Trophoblast cell (in vitro differentiated cells and primary cell): ENCODE data around the gene CRYBG2.
"Not testable (repeated sequence)": the region's sequence is repeated elsewhere in the genome, so short reads cannot be mapped to it uniquely, and the experiment has no call there.

Source experiments
- DNase-seq, 2 donors: peaks; one replicate each; pipeline ENCODE4 v3.0.0-alpha.2; 2016
- H2AFZ ChIP-seq: 2 replicates; pipeline ENCODE4 v1.6.1; 2013; ENCODE audit warnings: low read length, moderate library complexity, mild to moderate bottlenecking; ENCODE audit not compliant: insufficient read depth, poor library complexity
- H2AK5ac ChIP-seq: 2 replicates; pipeline ENCODE4 v1.6.1; 2013; ENCODE audit warnings: mild to moderate bottlenecking, low read length
- H2BK120ac ChIP-seq: 2 replicates; pipeline ENCODE4 v1.6.1; 2013; ENCODE audit warnings: low read length, mild to moderate bottlenecking, moderate library complexity; ENCODE audit not compliant: insufficient read depth, poor library complexity
- H2BK12ac ChIP-seq: 2 replicates; pipeline ENCODE4 v1.6.1; 2013; ENCODE audit warnings: mild to moderate bottlenecking, low read length, moderate library complexity
- H2BK5ac ChIP-seq: 2 replicates; pipeline ENCODE4 v1.6.1; 2013; ENCODE audit warnings: low read length, low read depth, moderate library complexity, mild to moderate bottlenecking; ENCODE audit not compliant: poor library complexity
- H3K14ac ChIP-seq: 2 replicates; pipeline ENCODE4 v1.6.1; 2013; ENCODE audit warnings: mild to moderate bottlenecking, low read length
- H3K18ac ChIP-seq: 2 replicates; pipeline ENCODE4 v1.6.1; 2013; ENCODE audit warnings: mild to moderate bottlenecking, low read length
- H3K23ac ChIP-seq: 2 replicates; pipeline ENCODE4 v1.6.1; 2013; ENCODE audit warnings: low read length
- H3K27ac ChIP-seq: 2 replicates; pipeline ENCODE4 v1.5.1; 2013; ENCODE audit warnings: low read depth, mild to moderate bottlenecking, inconsistent platforms, low read length, moderate library complexity
- H3K27me3 ChIP-seq: 2 replicates; pipeline ENCODE4 v1.6.1; 2013; ENCODE audit warnings: inconsistent platforms, mild to moderate bottlenecking, low read length, moderate library complexity; ENCODE audit not compliant: insufficient read depth
- H3K36me3 ChIP-seq, 2 experiments: 1 replicate in 1 of 2; 2 replicates in 1 of 2; pipeline ENCODE4 v1.6.1; 2013; ENCODE audit warnings: low read length in 2 of 2, mild to moderate bottlenecking in 2 of 2, moderate library complexity in 1 of 2; ENCODE audit not compliant: insufficient read depth in 2 of 2, control insufficient read depth in 1 of 2
- H3K4ac ChIP-seq: 2 replicates; pipeline ENCODE4 v1.6.1; 2013; ENCODE audit warnings: low read depth, mild to moderate bottlenecking, low read length, moderate library complexity
- H3K4me1 ChIP-seq, 2 experiments: 1 replicate in 1 of 2; 2 replicates in 1 of 2; pipeline ENCODE4 v1.6.1; 2013; ENCODE audit warnings: low read length in 2 of 2, mild to moderate bottlenecking in 2 of 2, moderate library complexity in 1 of 2; ENCODE audit not compliant: insufficient read depth in 2 of 2, control insufficient read depth in 1 of 2
- H3K4me2 ChIP-seq: 2 replicates; pipeline ENCODE4 v1.6.1; 2013; ENCODE audit warnings: inconsistent platforms, mild to moderate bottlenecking, low read length, moderate library complexity
- H3K4me3 ChIP-seq: 2 replicates; pipeline ENCODE4 v1.5.1; 2013; ENCODE audit warnings: mild to moderate bottlenecking, low read depth, low read length, inconsistent platforms
- H3K79me1 ChIP-seq: one replicate; pipeline ENCODE4 v1.6.1; 2013; ENCODE audit warnings: low read length
- H3K79me2 ChIP-seq: 2 replicates; pipeline ENCODE4 v1.6.1; 2013; ENCODE audit warnings: low read length, mild to moderate bottlenecking; ENCODE audit not compliant: control insufficient read depth, insufficient read depth, poor library complexity
- H3K9ac ChIP-seq: 2 replicates; pipeline ENCODE4 v1.6.1; 2013; ENCODE audit warnings: mild to moderate bottlenecking, low read length
- H3K9me3 ChIP-seq: 2 replicates; pipeline ENCODE4 v1.6.1; 2013; ENCODE audit warnings: low read depth, mild to moderate bottlenecking, control low read depth, inconsistent platforms, low read length; ENCODE audit not compliant: insufficient read depth
- H4K12ac ChIP-seq: 2 replicates; pipeline ENCODE4 v1.6.1; 2013; ENCODE audit warnings: low read depth, mild to moderate bottlenecking, low read length, moderate library complexity
- H4K8ac ChIP-seq: 2 replicates; pipeline ENCODE4 v1.6.1; 2013; ENCODE audit warnings: low read depth, mild to moderate bottlenecking, low read length, moderate library complexity
- H4K91ac ChIP-seq: one replicate; pipeline ENCODE4 v1.6.1; 2013; ENCODE audit warnings: low read depth, mild to moderate bottlenecking, low read length, moderate library complexity
- WGBS: extraction: QIAGEN DNeasy Blood & Tissue Kit; methylation state at CpG from one replicate; pipeline ENCODE4 v1.1.7; 2013; ENCODE audit warnings: missing lambda C conversion rate; ENCODE audit not compliant: insufficient read length, insufficient coverage; ENCODE audit errors: extremely low coverage; 5-methylcytosine and 5-hydroxymethylcytosine counted together

CRYBG2 gene

DNA sequence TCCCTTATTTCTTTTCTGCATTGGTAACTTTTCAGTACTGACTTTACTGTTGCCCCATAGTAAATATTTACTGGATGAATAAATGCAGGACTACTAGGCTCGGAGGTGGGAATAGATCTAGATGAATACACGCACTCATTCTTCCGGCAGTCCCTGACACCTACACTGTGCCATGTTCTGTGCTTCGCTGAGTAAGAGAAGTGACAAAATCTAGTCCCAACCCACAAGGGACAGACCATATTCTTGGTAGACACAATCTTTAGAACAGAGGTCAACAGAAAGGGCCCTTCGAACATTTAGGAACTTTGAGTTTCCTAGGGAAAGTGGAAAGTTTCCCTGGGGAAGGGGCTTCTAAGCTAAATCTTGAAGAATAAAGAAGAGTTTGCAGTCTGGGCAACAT is 39.4 kb downstream of the CRYBG2 start:
- Histone ChIP-seq H3K14ac (no peak overlapping the region), H3K9me3 (no peaks in the 10 kb centered on the region), H2BK12ac (no peak overlapping the region), H3K79me1 (no peaks in the 10 kb centered on the region), H3K4me3 (no peak overlapping the region), H3K9ac (no peak overlapping the region), H2BK120ac (no peak overlapping the region), H3K27ac (no peak overlapping the region), H3K23ac (no peak overlapping the region), H3K27me3 (no peaks in the 10 kb centered on the region), H4K91ac (no peak overlapping the region), H4K8ac (no peak overlapping the region), H3K4me1 (peaks cover 6 to 8% of the 10 kb centered on the region in 2 experiments), H2AFZ (no peak overlapping the region), H2BK5ac (no peak overlapping the region), H3K79me2 (no peaks in the 10 kb centered on the region), H3K18ac (no peak overlapping the region), H3K4me2 (no peak overlapping the region), H2AK5ac (no peak overlapping the region), H3K36me3 (no peaks in the 10 kb centered on the region), H4K12ac (no peak overlapping the region), H3K4ac (no peak overlapping the region)
- DNase-seq, result no peak
- no CpG with 5 or more reads among the region's 5 CpGs for WGBS

DNA sequence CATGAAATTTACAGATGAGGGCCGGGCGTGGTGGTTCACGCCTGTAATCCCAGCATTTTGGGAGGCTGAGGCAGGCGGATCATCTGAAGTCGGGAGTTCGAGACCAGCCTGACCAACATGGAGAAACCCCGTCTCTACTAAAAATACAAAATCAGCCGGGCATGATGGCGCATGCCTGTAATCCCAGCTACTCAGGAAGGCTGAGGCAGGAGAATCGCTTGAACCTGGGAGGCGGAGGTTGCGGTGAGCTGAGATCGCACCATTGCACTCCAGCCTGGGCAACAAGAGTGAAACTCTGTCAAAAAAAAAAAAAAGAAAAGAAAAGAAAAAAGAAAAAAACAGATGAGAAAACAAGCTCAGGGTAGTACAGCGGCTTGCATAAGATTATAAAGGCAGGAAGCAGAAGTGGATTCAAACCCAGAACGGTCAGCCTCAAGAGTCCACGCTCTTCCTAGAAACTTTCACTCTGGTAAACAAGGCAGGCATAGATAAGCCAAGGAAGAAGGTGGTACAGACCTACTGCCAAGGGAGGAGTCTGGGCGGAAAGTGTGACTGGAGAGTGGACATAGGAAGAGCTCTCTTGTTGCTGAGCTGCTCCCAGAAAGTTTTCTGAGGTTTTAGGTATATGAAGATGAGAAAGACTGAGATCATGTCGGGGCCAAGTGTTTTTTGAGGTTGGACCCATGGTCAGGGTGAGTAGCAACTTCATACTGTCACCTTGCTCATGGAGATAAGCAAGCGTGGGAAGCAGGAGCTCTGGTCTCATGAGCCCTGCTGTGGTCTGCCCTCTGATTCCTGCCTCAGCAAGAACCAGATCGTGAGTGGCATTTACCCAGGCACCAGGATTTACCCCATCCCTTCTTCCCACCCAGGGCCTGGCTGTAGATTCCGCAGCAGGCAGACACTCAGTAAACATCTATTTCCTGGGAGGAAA is 45.7 kb downstream of the CRYBG2 start:
- not testable (repeated sequence) for DNase-seq, H3K4me2 ChIP-seq, H2BK12ac ChIP-seq, H3K18ac ChIP-seq, H3K36me3 ChIP-seq, H3K14ac ChIP-seq, H4K12ac ChIP-seq, H3K79me2 ChIP-seq, H2BK120ac ChIP-seq, H3K27ac ChIP-seq, H3K79me1 ChIP-seq, H2AFZ ChIP-seq, H3K9me3 ChIP-seq, H3K9ac ChIP-seq, H3K27me3 ChIP-seq, H2BK5ac ChIP-seq, H3K4me3 ChIP-seq, H3K23ac ChIP-seq, H3K4ac ChIP-seq
- Histone ChIP-seq H4K91ac (peak overlapping the region; percentile 48), H4K8ac (peak overlapping the region; percentile 61), H3K4me1 (peaks cover 6 to 11% of the 10 kb centered on the region in 2 experiments), H2AK5ac (peak overlapping the region; percentile 66)
- no CpG with 5 or more reads among the region's 21 CpGs for WGBS

DNA sequence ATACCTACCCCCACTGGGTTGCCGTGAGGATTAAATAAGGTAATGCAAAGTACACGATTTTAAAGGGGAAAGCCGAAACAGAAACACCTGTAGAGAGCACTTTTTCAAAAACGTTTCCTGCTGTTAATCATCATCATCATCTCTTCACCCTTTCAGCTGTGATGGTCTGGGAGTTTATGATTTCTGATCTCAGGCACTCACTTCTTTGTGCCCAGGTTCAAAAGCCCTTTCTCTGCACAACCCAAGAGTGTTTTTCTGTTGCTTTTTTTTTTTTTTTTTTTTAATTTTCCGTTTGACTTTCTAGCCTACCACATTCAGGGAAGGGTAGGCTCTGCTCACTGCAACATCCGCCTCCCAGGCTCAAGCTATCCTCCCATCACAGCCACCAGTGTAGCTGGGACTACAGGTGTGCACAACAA is 46.6 kb downstream of the CRYBG2 start:
- Histone ChIP-seq H3K4me2 (peak overlapping the region; percentile 74), H3K18ac (no peak overlapping the region), H4K8ac (peak overlapping the region; percentile 39), H3K4ac (no peak overlapping the region), H2AK5ac (no peak overlapping the region), H3K79me2 (no peaks in the 10 kb centered on the region), H3K36me3 (no peaks in the 10 kb centered on the region), H2AFZ (no peak overlapping the region), H3K4me3 (no peak overlapping the region), H2BK120ac (no peak overlapping the region), H3K27me3 (no peaks in the 10 kb centered on the region), H2BK5ac (no peak overlapping the region), H2BK12ac (no peak overlapping the region), H3K14ac (no peak overlapping the region), H3K23ac (no peak overlapping the region), H3K27ac (no peak overlapping the region), H3K4me1 (peaks cover 15 to 19% of the 10 kb centered on the region in 2 experiments), H4K91ac (no peak overlapping the region), H3K9me3 (no peaks in the 10 kb centered on the region), H3K9ac (no peak overlapping the region), H3K79me1 (peaks cover 10% of the 10 kb centered on the region), H4K12ac (peak overlapping the region; percentile 73)
- WGBS, result no CpG with 5 or more reads among the region's 6 CpGs
- no peak for DNase-seq

DNA sequence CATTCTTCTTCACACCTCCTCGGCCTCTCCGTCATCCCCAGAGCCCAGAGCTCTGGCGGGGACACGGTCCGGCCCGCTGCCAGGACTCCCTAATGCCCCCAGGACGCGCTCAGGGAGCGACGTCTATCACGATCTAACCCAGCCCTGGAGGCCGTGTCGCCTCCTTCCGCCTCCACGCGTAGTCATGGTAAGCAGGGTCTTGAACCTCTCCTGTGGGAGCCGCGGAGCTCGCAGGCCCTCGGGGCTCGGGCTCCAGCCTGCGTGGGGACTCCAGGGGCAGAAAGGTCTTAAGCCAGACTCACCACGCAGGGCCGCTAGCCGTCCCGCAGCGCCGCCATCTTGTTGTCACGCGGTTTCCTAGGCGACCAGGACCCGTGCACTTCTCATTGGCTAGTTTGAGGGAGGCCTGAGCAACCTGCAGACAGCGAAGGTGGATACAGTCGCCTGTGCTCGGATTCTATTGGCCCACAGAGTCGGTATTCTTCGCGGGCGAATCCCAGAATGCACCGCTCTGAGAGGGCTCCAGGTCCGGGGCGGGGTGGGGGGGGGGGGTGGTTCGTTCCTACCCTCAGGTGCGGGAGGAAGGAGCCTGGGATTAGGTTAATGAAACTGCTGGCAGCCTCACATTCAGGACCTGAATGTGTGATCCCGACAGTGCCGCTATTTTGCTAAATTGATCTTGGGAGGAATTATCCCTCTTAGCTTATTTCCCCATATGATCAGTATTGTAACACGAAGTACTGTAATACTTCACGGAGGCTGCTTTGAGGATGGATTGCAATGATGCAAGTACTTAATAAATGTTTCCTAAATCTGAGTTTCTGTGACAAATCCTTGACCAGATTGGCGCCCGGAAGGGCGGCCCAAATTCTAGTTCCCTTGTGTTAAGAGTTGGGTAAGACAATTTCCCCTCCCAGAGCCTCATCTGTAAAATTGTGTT is 47.4 kb downstream of the CRYBG2 start, which contains the start of gene UBXN11:
Gene UBXN11, minus strand, starts transcription at position 347 of the 940 bp plus-strand sequence. CDS start 3,753 bp downstream, outside the sequence.
- peak within 1 kb of the TSS; percentile 73 for H2AFZ ChIP-seq
- peak within 1 kb of the TSS; percentile 99 for H3K4me3 ChIP-seq
- no peak within 1 kb of the TSS for H2AK5ac ChIP-seq
- H3K9ac ChIP-seq, result peak within 1 kb of the TSS; percentile 97
- H3K27ac ChIP-seq, result no peak within 1 kb of the TSS
- H2BK120ac ChIP-seq, result no peak within 1 kb of the TSS
- H3K9me3 ChIP-seq, result no peaks in the 10 kb centered on the region
- no CpG with 5 or more reads among the region's 51 CpGs for WGBS
- H3K23ac ChIP-seq, result no peak within 1 kb of the TSS
- H3K27me3 ChIP-seq, result no peaks in the 10 kb centered on the region
- peaks cover 16 to 20% of the 10 kb centered on the region in 2 experiments for H3K4me1 ChIP-seq
- no peaks in the 10 kb centered on the region for H3K36me3 ChIP-seq
- no peak within 1 kb of the TSS for H4K12ac ChIP-seq
- H3K79me1 ChIP-seq, result peaks cover 11% of the 10 kb centered on the region
- no peak within 1 kb of the TSS for H3K18ac ChIP-seq
- H3K79me2 ChIP-seq, result no peaks in the 10 kb centered on the region
- peak within 1 kb of the TSS; percentile 28 for H4K91ac ChIP-seq
- H2BK12ac ChIP-seq, result no peak within 1 kb of the TSS
- H4K8ac ChIP-seq, result peak within 1 kb of the TSS; percentile 78
- peak within 1 kb of the TSS; percentile 77 for H3K4me2 ChIP-seq
- no peak within 1 kb of the TSS for H2BK5ac ChIP-seq
- no peak within 1 kb of the TSS for H3K4ac ChIP-seq
- peak within 1 kb of the TSS; percentile 36 for H3K14ac ChIP-seq
- DNase-seq, result peak; percentile 98 to 99
